Smooth muscle cell of the brain vasculature (primary cell): ENCODE data around the gene GCLM.
"Not testable (repeated sequence)": the region's sequence is repeated elsewhere in the genome, so short reads cannot be mapped to it uniquely, and the experiment has no call there.

ENCODE experiments used
- DNase-seq: peaks from one replicate; pipeline ENCODE4 v3.0.0-alpha.2; 2012; ENCODE audit warnings: low read depth, low spot score

The GCLM gene

DNA sequence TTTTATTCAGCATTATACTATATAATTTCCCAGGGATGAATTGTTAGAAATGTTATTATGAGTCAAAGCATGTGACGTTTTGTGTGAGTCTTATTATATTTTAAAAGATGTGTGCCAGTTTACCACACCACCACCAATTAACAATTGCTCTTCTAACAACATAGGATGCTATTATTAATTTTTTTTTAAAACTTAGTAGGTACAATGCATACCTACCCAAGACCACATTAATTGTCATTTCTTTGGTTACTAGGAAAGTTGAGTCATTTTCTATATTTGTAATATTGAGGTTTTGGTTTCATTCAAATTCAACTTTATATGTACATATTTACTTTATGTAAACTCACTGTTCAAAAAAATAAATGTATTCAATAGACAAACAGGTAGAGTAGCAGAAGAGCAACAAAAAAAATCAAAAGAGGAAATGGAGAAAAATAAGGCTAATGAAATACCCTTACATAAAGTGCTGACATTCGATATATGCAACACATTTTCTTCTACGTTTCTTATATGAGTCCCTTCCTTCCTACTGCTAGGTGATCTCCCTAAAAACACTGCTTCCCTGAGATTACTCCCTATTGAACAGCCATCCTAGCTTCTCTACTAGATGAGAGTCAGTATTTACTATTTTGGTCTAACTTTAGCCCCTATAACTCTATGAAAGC lies 9.6 kb downstream of the GCLM start:
- DNase-seq: no peak

- DNase-seq: no peak
Measured at GRCh38 chr1:93888900-93889299, 20.3 kb downstream of the GCLM start.

DNA sequence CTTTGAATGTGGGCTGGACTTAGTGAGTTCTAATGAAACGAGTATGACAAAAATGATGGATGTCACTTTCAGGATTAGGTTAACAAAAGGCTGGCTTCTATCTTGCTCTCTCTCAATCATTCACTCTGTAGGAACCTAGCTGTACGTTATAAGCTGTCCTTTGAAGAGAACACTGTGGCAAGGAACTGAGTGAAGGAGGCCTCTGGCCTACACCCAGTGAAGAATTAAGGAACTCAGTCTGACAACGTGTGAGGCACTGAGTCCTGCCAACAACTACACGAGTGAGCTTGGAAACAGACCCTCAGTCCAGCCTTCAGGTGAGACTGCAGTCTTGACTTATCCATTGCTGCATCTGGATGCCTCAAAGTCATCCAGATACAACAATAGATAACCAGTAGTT lies 27.0 kb downstream of the GCLM start:
- no peak for DNase-seq

GRCh38 chr1:93880731-93881130 lies 28.5 kb downstream of the GCLM start:
- DNase-seq: no peak

DNA sequence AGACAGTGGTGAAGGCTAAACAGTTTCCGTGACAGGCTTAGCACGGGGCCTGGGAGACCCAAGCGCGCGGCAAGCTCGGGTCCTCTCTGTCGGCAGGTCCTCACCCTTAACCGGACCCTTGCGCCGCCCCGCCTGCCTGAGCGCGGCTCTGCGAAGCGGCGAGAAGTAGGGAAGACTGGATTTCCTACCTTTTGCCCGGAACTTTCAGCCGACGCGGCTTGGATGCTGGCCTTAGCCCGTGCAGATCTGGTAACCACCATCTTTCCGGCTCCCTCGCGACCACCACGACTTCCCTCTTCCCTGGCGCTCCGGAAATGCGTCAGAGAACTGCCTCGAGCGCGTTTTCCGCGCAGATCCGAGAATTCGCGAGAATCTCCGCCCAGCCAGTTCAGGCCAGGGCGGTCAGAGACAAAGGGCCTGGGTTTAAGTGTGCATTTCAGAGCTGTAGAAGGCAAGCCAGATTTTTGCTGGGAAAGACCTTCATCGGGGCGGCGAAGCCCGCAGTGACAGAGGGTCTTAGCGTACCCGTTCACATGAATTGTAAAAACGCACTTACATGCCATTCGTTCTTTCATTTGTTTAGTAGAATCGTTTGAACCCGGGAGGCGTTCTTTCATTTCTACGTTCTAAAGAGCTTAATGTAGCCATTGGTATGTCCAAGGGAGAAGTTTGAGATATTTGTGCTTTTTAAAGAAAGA lies 30.2 kb downstream of the GCLM start, which contains the start of gene DNTTIP2:
Gene DNTTIP2 (minus strand): TSS at position 318 of the 698 bp plus-strand sequence. CDS start 58 bp downstream, at position 260.
- peak; percentile 81 for DNase-seq

DNA sequence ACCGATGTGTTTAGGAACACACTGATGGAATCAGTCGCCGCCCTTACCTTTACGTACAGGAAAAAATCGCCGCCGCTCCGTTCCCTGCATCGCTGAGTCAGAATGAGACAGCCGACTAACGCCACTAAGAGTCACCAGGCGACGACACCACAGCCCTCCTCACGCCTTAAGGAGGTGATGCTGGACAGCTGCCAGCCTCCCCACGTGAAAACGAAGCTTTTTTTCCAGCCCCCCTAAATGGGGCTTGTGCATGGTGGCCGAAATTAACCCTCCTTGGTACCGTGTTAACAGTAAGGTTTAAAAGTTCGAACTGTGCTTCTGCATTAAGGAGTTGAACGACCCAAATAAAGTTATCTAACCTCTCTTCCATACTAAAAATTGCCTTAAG lies 30.7 kb downstream of the GCLM start:
- no peak for DNase-seq

DNA sequence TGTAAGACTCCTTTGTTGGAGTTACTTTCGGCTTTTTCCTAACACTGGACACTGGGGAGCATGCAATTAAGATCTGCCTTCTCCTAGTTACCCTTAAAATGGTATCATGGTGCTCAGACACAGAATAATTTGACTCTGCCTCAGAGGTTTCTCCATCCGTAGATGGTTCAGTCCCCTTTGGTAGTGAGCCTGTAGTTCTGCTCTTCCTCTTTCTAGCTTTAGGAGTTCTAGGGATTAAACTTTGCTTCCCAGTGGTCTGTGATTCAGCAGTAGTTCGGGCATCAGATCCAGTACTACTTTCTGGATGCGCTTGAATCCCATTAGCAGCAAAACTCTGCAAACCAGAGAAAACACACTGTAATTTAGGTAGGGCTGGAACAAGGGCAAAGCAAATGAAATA lies 31.7 kb downstream of the GCLM start:
- DNase-seq: no peak

DNA sequence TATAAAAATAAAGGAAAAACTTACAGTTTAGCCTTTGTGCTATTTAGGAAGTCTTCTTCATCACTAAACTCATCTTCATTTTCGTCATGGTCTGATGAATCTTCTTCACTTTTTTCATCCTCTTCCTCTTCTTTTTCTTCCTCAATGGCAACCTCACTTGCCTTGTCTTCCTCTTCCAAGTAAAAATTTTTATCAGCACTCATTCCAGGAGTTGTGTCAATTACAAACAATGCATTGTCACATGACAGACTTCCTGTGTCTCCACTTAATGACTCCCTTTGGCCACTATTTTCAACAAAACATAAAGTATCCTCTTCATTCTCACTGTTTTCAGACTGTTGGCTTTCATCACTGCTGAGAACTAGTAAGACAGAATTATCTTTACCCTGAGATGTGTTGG lies 33.0 kb downstream of the GCLM start:
- DNase-seq: no peak

DNA sequence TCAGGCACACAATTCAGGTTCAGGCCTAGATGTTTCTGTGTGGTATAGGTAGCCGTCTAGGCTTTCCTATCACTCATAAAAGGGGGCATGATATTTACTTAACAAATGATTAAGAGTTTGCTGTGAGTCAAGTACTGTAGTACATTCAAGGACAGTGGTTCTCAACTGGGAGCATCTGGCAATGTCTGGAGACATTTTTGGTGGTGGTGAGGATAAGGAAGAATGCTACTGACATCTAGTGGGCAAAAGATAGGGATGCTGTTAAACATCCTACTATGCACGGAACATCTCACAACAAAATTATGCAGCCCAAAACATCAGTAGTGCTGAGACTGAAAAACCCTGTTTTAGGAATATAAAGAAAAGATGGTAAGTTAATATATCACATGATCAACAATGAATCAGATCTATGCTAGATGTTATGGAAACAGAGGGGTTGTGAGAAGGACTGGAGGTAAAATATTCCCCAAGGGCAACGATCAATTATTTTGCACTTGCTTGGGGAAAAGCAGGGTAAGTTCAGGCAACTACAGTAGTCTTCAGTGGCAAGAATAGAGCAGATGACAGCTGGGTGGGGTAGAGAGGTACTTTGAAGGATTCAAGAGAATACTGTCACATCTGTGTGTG lies 35.1 kb downstream of the GCLM start:
- no peak for DNase-seq

- no peak for DNase-seq
Measured at GRCh38 chr1:93871366-93871765, 37.9 kb downstream of the GCLM start.

DNA sequence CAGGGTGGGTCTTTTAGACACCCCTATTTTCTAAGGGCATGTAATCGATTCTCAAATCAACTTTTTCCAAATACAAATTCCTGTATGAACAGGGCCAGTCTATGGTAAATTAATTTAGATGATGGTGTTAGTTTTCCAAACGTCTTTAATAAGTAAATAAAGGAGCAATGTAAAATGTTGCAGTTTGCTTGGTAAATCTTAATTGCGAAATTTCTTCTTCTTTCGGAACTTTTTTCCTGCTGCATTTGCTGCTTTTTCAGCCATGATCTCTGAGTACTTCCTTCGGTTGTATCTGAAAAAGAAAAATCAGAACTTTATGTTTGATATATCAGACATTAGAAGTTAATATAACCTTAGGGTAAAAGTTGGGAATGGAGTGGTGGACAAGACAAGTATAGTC lies 39.6 kb downstream of the GCLM start:
- no peak for DNase-seq

GRCh38 chr1:93868492-93868891 lies 40.7 kb downstream of the GCLM start:
- DNase-seq: not testable (repeated sequence)

DNA sequence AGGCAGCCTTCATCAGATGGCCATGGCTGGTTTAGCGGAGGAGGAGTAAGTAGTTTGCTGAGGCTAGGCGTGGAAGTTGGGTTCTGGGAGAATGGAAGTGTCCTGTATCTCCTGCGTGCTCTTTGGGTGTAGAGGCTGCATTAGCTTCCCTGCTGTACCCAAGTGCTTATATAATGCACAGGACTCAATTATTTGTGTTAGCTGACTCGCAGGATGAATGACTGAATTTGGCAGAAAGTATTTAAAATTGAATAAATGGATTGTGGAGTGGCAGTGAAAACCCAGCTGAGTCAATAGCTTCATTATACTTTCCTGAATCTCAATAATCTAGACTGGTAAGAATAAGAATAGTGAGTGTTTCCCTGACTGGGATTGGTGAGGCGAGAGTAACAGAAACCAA lies 44.0 kb downstream of the GCLM start:
- no peak for DNase-seq

DNA sequence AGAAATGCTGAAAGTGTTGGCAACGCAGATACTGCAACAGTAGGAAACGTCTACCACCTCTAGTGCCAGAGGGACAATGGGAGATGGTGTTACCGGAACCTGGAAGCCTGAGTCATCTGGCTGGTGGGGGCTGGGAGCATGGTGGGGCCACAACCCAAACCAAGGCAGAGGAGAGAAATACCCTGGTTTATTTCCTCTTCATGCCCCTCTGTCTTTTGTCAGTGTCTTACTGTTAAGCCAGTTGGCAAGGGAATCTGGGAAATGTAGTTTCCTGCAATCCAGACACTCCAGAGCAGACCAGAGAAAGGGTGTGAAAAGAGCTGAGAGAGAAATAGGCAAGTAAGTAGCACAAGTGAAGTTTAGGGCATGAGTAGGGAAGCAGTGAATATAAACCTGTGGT lies 45.1 kb downstream of the GCLM start:
- DNase-seq: no peak

DNA sequence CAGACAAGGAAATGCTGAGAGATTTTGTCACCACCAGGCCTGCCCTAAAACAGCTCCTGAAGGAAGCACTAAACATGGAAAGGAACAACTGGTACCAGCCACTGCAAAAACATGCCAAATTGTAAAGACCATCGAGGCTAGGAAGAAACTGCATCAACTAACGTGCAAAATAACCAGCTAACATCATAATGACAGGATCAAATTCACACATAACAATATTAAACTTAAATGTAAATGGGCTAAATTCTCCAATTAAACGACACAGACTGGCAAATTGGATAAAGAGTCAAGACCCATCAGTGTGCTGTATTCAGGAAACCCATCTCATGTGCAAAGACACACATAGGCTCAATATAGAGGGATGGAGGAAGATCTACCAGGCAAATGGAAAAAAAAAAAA lies 51.6 kb downstream of the GCLM start:
- not testable (repeated sequence) for DNase-seq

- not testable (repeated sequence) for DNase-seq
Measured at GRCh38 chr1:93855983-93856382, 53.2 kb downstream of the GCLM start.

GRCh38 chr1:93853940-93854339 lies 55.3 kb downstream of the GCLM start:
- no peak for DNase-seq

GRCh38 chr1:93851878-93852277 lies 57.4 kb downstream of the GCLM start:
- no peak for DNase-seq

DNA sequence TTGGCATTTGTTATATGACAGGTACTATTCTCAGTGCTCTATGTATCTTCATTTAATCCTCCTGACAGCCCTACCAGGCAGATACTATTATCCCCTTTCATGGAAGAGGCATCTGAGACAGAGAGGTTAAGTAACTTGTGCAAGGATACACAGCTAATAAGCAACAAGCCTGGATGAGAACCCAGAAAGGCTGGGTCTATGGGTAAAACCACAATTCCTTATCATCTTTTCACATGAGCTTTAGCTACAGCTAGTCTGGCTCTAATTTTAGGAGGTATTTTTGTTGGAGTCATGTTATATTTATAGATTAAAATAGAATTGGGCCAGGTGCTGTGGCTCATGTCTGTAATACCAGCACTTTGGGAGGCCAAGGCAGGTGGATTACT lies 57.9 kb downstream of the GCLM start:
- DNase-seq: no peak

DNA sequence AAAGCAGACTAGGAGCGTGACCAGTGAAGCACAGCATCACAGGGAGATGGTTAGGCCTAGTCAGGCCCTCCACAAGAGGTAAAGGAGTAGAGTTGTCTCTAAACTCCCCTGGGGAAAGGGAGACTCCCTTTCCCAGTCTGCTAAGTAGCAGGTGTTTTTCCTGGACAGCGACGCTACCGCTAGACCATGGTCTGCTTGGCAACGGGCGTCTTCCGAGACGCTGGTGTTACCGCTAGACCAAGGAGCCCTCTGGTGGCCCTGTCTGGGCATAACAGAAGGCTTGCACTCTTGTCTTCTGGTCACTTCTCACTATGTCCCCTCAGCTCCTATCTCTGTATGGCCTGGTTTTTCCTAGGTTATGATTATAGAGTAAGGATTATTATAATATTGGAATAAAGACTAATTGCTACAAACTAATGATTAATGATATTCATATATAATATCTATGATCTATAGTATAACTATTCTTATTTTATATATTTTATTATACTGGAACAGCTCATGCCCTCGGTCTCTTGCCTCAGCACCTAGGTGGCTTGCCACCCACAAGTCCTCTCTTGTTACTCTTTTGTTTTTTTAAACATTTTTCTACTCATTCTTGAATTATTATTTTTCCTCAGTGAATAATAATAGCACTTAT lies 58.4 kb downstream of the GCLM start:
- not testable (repeated sequence) for DNase-seq

DNA sequence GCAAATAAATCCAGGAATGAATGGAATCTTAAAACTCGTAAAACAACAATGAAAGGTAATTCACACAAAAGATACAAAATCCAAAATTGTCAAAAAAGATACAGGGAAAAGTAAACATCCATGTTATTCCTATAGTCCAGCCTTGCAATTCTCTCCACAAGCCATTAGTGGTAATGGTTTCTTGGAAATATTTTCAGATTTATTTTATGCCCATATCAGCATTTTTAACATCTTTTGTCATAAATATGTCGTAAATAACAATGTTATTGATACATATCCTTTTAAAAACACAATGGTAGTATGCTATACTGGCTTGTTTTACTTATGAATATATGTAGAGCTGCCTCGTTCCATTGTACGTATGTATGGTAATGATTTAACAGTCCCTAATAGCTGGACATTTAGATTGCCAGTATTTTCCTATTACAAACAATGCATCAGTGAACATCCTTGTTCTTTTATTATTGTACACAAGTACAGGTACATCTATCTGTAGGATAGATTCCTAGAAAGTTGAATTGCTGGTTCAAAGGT lies 60.8 kb downstream of the GCLM start:
- no peak for DNase-seq

DNA sequence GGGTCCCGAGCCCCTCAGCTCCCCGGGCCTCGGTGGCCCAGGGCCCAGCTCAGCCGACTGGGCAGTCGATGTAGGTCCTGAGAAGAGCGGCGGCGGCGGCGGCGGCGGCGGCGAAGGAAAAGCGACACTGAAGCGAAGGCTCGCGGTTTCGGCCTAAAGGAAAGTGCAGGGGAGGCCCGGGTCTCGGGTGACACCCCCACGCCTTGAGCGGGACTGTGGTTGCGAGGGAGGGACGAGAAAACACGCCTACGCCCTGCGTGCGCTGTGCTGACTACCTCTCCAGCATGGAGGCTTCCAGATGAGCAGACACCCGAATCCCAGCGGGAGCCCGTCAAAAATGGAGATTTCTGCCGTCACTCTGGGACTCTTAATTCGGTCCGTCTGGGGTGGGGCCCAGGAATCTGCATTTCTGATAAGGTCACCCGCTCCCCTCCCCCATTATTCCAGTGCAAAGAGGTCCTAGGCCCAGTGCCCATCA lies 61.4 kb downstream of the GCLM start:
- no peak for DNase-seq
